GM21447 (cell line): ENCODE data around the gene SYNDIG1.

ENCODE experiments used
- ATAC-seq: cut with Tn5 transposase; IDR thresholded peaks from one replicate; pipeline ENCODE4 v1.9.1; 2021; ENCODE audit not compliant: unreplicated experiment

SYNDIG1 gene

DNA sequence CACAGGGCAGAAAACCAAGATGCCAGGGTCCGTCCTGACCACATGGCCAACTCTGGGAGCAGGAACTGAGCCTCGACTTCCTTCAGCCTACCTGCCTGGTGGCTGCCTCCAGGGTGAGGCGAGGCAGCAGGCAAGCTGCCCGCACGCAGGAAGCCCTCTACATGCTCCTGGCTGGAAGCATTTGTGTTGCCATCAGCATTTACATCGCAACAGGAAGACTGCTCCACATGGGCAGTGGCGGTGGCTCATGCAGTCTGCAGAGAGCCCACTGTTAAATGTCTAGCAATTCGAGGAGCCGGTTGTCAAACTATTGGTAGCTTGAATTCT lies 233.8 kb downstream of the SYNDIG1 start:
- no peak for ATAC-seq

DNA sequence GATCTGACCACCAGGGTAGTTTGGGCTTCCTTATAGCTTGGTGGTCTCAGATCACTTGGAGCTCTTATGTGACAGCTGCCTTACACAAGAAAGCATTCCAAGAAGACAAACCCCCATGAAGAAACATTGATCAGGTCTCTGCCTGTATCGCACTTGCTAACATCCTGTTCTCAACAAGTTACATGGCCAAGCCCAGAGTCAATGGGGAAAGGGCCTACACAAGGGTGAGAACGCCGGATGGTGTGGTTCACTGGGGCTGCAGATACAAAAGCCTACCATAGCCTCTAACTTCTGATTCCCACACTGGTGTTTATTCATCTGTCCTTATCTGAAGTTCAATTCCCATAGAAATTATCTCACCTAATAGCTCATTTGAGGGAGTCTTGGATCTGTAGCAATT lies 235.5 kb downstream of the SYNDIG1 start:
- no peak for ATAC-seq

DNA sequence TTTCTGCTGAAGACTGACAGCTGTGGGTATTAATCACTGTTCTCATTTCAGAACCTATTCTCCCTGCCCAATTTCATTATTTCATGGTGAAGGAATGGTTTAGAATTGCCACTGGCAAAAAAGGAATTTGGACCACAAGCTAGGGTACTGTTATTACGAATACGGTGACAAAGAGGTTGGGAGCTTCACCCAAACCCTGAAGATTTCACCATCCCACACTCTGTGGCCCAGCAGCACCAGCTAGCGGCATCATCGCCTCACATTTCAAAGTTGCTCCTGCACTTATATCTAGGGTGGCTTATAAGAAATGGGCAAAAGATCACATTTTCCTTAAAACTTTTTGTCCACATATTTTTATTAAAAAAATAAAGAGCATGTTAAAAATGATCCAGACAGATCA lies 236.1 kb downstream of the SYNDIG1 start:
- ATAC-seq, result no peak

DNA sequence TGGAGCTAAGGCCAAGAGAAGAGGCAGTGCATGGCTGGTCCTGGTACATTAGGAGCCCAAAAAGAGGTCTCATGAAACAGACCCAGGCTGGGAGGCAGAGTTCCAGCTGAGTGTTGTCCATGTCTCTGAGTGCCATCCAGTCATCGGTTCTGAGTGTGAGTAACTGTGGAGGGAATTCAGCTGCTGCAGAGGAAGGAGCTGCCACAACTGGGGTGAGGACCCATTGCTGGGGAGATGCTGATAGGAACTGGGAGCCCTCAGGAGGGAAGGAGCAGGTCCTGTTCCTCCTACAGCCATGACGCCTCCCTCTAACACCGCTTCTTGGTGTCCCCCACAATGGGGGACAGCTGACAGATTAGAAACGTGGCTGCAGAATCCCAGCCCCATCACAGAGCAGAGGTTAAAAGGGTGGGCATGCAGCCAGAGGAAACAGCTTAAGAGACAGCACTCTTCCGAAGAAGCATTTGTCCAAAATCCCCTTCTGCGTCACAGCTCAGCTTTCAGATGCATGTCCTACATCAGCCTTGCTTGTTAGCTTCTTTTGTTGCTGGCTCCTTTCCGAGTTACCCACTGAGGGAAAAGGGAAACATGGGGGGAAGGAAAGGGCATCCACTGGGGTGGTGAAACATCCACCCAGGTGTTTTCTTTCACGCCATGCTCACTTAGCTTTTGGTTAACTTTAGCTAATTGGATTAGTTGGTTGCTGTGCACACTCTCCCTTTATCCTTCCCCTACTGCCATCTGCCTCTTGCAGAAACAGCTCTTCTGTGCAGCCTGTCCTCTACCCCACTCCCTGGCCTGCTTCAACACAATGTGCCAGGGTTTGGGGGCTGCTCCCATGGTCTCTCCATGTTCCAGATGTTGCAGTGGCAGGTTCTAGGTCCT lies 239.2 kb downstream of the SYNDIG1 start:
- no peak for ATAC-seq
